Epithelial cell of alveolus of lung (primary cell): ENCODE measurements around the gene ALPP. TPM values are rescaled to one million over a fixed set of nuclear protein-coding genes. Genes with fewer than 3 reads are reported as not detected.

Experiments
- total RNA-seq: library from RNA; depleted of rRNA; stranded (reverse); fragments of >200 nt; gene quantifications from 2 replicates; pipeline ENCODE4 v1.2.1, GENCODE V29; 2015

Gene ALPP
- total RNA-seq: not detected in 2 replicates

DNA sequence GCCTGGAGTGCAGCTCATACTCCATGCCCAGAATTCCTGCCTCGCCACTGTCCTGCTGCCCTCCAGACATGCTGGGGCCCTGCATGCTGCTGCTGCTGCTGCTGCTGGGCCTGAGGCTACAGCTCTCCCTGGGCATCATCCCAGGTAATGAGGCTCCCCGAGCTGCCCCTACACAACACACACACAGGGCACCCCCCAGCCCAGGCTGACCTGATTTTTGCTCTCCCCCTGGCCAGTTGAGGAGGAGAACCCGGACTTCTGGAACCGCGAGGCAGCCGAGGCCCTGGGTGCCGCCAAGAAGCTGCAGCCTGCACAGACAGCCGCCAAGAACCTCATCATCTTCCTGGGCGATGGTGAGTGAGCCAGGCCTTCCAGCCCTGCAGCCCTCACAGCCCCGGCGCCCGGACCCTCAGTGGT, at the start of gene ALPP:
TSS of gene ALPP (plus strand) at position 17 of the 417 bp plus-strand sequence. CDS start at position 69, 52 bp downstream.

DNA sequence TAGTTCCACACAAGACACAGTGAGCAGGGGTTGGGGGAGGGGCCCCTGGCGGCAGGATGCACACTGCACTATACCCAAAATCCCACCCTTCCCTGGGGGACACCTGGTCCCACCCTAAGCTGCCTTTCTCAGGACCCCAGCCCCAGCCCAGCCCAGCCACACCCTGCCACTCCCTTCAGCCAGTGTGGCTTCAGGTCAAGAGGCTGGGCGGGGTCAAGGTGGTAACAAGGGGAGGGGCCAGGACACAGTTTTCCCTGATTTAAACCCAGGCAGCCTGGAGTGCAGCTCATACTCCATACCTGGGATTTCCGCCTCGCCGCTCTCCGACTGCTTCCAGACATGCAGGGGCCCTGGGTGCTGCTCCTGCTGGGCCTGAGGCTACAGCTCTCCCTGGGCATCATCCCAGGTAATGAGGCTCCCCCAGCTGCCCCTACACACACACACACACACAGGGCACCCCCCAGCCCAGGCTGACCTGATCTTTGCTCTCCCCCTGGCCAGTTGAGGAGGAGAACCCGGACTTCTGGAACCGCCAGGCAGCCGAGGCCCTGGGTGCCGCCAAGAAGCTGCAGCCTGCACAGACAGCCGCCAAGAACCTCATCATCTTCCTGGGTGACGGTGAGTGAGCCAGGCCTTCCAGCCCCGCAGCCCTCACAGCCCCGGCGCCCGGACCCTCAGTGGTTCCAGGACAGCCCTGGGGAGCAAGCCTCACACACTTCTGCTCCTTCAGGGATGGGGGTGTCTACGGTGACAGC, 28.2 kb downstream of the ALPP start, which contains the start of gene ALPG:
TSS of gene ALPG (plus strand) at position 289 of the 755 bp plus-strand sequence. CDS start at position 340, 51 bp downstream.

Other genes starting within 250 kb of the ALPP start
- not detected in 2 replicates for gene ALPG, start 28.1 kb downstream of the ALPP start, total RNA-seq
- not detected in 2 replicates for gene ALPI, start 77.4 kb downstream of the ALPP start, total RNA-seq
- gene ECEL1, start 109.1 kb downstream of the ALPP start, total RNA-seq: not detected in 2 replicates
- gene PRSS56, start 141.6 kb downstream of the ALPP start, total RNA-seq: 0.48 TPM in 1 of 2 replicates, not detected in the other
- 2.7 TPM in 1 of 2 replicates, not detected in the other for gene CHRND, start 147.4 kb downstream of the ALPP start, total RNA-seq
- 3.3 TPM in 1 of 2 replicates, not detected in the other for gene CHRNG, start 160.9 kb downstream of the ALPP start, total RNA-seq
- gene TIGD1, start 171.8 kb downstream of the ALPP start, total RNA-seq: 1.9 and 5.2 TPM in 2 replicates
- gene EIF4E2, start 171.9 kb downstream of the ALPP start, total RNA-seq: 52.2 and 72.9 TPM in 2 replicates